HEK293T (cell line): ENCODE results near the gene GDPGP1.

Source experiments
- CTCF ChIA-PET: fragments of 350-600 bp; formaldehyde crosslinking; extraction: SDS; loops from one replicate; lab custom pipeline; 2021; ENCODE audit warnings: antibody characterized with exemption, inconsistent platforms; lab: Yijun Ruan, JAX
- POLR2A ChIA-PET: fragments of 350-600 bp; formaldehyde crosslinking; extraction: SDS; loops from one replicate; lab custom pipeline; 2020; ENCODE audit warnings: antibody characterized with exemption, inconsistent platforms; lab: Yijun Ruan, JAX
- DNase-seq: peaks from one replicate; pipeline ENCODE4 v3.0.0; 2012; ENCODE audit warnings: mixed read lengths; ENCODE audit errors: extremely low spot score
- ARNT ChIP-seq: fragments of 450-650 bp; IDR thresholded peaks from 2 replicates; pipeline ENCODE4 v1.6.1; 2017; ENCODE audit warnings: mild to moderate bottlenecking
- BHLHE40 ChIP-seq: fragments of 450-650 bp; IDR thresholded peaks from 2 replicates; pipeline ENCODE4 v1.6.1; 2016; ENCODE audit warnings: mild to moderate bottlenecking, moderate library complexity, borderline replicate concordance
- CTBP1 ChIP-seq: fragments of 450-650 bp; IDR thresholded peaks from 2 replicates; pipeline ENCODE4 v1.6.1; 2016; ENCODE audit warnings: borderline replicate concordance
- ELF4 ChIP-seq: fragments of 450-650 bp; IDR thresholded peaks from 2 replicates; pipeline ENCODE4 v1.6.1; 2017; ENCODE audit warnings: antibody characterized with exemption
- FOXA1 ChIP-seq: fragments of 450-650 bp; IDR thresholded peaks from 2 replicates; pipeline ENCODE4 v1.6.1; 2016; ENCODE audit warnings: mild to moderate bottlenecking
- FOXK2 ChIP-seq: fragments of 450-650 bp; IDR thresholded peaks from 2 replicates; pipeline ENCODE4 v1.6.1; 2016; ENCODE audit warnings: mild to moderate bottlenecking
- FOXM1 ChIP-seq: fragments of 450-650 bp; IDR thresholded peaks from 2 replicates; pipeline ENCODE4 v1.6.1; 2017; ENCODE audit warnings: mild to moderate bottlenecking, borderline replicate concordance
- HDGF ChIP-seq: fragments of 450-650 bp; IDR thresholded peaks from 2 replicates; pipeline ENCODE4 v1.6.1; 2017; ENCODE audit warnings: antibody characterized with exemption, borderline replicate concordance
- L3MBTL2 ChIP-seq: fragments of 450-650 bp; conservative IDR thresholded peaks from 2 replicates; pipeline ENCODE4 v1.6.1; 2016; ENCODE audit warnings: mild to moderate bottlenecking
- LEF1 ChIP-seq: fragments of 450-650 bp; IDR thresholded peaks from 2 replicates; pipeline ENCODE4 v1.6.1; 2017; ENCODE audit warnings: mild to moderate bottlenecking, borderline replicate concordance
- NFRKB ChIP-seq: fragments of 450-650 bp; IDR thresholded peaks from 2 replicates; pipeline ENCODE4 v1.6.1; 2016; ENCODE audit warnings: mild to moderate bottlenecking, moderate library complexity
- SP1 ChIP-seq: fragments of 450-650 bp; IDR thresholded peaks from 2 replicates; pipeline ENCODE4 v1.6.1; 2017
- SUZ12 ChIP-seq: fragments of 450-650 bp; IDR thresholded peaks from 2 replicates; pipeline ENCODE4 v1.6.1; 2016; ENCODE audit warnings: mild to moderate bottlenecking
- TARDBP ChIP-seq: fragments of 450-650 bp; IDR thresholded peaks from 2 replicates; pipeline ENCODE4 v1.6.1; 2016
- ZNF384 ChIP-seq: fragments of 450-650 bp; IDR thresholded peaks from 2 replicates; pipeline ENCODE4 v1.6.1; 2016
- TF ChIP-seq, protein P1 (sequence below): fragments of 450-650 bp; IDR thresholded peaks from 2 replicates; pipeline ENCODE4 v1.6.1; 2016

GDPGP1 gene

DNA sequence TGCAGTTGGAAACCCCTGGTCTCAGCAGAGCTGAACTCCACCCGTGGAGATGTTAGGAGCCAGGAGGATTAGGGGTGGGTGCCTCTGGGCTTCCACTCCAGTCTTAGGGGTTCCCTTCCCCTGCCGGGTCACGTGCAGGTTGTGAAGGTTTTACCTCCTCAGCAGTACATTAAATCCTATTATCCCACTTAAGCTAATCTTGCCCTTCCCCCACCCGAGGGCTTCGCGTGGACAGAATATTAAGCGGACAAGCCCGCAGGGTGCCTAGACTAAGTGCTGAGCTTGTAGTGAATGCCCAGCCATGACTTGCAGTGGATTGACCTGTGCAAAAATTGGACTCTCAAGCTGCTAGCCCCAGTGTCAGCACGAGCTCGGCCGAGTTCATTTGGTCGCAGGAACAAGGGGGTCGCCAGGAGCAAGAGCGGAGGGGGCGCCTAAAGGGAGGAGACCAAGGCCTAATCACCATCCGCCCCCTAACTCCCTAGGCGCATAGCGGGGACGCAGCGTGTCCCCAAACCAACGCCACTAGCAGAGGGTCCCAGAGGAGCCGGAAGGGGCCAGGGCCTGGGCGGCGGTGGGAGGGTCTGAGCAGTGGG lies 33.4 kb upstream of the GDPGP1 start:
- no peak for DNase-seq
- ChIA-PET CTCF (interaction anchor here (0.7 to 2.6 kb wide), 7 partner anchors 14 to 58 kb away, joined by 3 to 8 read pairs (median 3); no protein-coding TSS in a partner anchor), POLR2A (interaction anchor here (0.6 to 2.9 kb wide), 21 partner anchors 10 to 288 kb away, joined by 3 to 20 read pairs (median 5); partner anchors contain the start of genes ARPIN, CIB1, GDPGP1 and IDH2)
- TF ChIP-seq L3MBTL2 (no peak), BHLHE40 (no peak), CTBP1 (no peak), TARDBP (no peak), SP1 (no peak), FOXM1 (no peak), HDGF (no peak), FOXA1 (no peak)
- TF ChIP-seq, protein P1, sequence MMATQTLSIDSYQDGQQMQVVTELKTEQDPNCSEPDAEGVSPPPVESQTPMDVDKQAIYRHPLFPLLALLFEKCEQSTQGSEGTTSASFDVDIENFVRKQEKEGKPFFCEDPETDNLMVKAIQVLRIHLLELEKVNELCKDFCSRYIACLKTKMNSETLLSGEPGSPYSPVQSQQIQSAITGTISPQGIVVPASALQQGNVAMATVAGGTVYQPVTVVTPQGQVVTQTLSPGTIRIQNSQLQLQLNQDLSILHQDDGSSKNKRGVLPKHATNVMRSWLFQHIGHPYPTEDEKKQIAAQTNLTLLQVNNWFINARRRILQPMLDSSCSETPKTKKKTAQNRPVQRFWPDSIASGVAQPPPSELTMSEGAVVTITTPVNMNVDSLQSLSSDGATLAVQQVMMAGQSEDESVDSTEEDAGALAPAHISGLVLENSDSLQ, result no peak

DNA sequence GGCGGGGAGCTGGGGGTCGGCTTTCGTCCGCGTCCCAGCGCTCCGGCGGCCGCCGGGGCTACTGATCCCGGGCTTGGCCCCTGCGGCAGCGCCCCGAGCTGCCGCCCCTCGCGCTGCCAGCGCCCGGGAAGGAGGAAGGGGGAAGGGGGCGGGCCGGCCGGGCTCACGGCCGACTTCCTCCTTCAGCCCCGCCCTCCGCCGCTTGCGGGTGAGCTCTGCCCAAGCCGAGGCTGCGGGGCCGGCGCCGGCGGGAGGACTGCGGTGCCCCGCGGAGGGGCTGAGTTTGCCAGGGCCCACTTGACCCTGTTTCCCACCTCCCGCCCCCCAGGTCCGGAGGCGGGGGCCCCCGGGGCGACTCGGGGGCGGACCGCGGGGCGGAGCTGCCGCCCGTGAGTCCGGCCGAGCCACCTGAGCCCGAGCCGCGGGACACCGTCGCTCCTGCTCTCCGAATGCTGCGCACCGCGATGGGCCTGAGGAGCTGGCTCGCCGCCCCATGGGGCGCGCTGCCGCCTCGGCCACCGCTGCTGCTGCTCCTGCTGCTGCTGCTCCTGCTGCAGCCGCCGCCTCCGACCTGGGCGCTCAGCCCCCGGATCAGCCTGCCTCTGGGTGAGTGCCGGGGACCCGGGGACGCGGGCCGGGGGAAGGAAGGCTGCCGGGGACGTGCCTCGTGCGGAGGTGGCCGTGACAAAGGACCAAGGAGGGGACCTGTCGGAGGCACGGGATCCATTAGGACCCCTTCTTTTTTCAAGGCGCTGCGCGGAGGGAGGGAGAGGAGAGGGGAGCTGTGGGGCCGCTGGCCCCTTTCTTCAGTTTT lies 32.7 kb upstream of the GDPGP1 start, which contains the start of gene SEMA4B:
TSS of gene SEMA4B (plus strand) at position 201 of the 814 bp plus-strand sequence. CDS start at position 450, 249 bp downstream.
- POLR2A ChIA-PET, result interaction anchor here (0.7 to 2.9 kb wide), 21 partner anchors 9 to 289 kb away, joined by 3 to 20 read pairs (median 5); partner anchors contain the start of genes ARPIN, CIB1, GDPGP1 and IDH2
- TF ChIP-seq LEF1 (no peak), ARNT (no peak), SUZ12 (no peak), BHLHE40 (no peak), TARDBP (no peak), FOXK2 (no peak), SP1 (no peak), FOXA1 (no peak), CTBP1 (no peak), ZNF384 (no peak), ELF4 (no peak), L3MBTL2 (no peak), HDGF (no peak), NFRKB (no peak), FOXM1 (no peak)
- TF ChIP-seq, protein P1, result no peak
- DNase-seq, result peak; percentile 87

DNA sequence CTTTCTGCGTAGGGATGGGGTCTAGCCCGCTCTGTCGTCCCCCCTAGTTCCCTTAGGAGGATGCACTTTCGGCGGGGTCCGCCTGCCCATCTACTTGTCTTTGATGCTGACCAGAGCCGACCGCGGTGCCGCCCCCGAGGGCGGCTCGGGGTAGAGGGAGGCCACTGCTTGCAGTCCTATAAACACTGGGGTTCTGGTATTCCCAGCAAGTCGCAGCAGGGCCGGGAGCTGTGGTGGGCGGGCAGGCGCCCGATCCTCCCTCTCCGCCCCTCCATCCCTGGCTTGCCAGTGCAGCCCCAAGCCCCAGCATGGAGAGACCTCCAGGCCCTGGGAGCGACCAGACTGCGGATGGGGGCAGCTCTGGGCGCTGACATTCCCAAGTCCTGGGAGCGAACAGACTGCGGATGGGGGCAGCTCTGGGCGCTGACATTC lies 32.0 kb upstream of the GDPGP1 start:
- no peak for TF ChIP-seq BHLHE40
- TF ChIP-seq NFRKB, result no peak
- no peak for TF ChIP-seq LEF1
- no peak for TF ChIP-seq ARNT
- TF ChIP-seq, protein P1, result no peak
- TF ChIP-seq L3MBTL2, result no peak
- no peak for TF ChIP-seq HDGF
- TF ChIP-seq FOXA1, result no peak
- TF ChIP-seq TARDBP, result no peak
- no peak for TF ChIP-seq FOXM1
- TF ChIP-seq SP1, result no peak
- TF ChIP-seq ZNF384, result no peak
- TF ChIP-seq FOXK2, result no peak
- peak; percentile 38 for DNase-seq
- CTCF ChIA-PET, result interaction anchor here (1.3 to 1.9 kb wide), 2 partner anchors 31 to 59 kb away, joined by 3 to 8 read pairs; no protein-coding TSS in a partner anchor
- POLR2A ChIA-PET, result interaction anchor here (1.2 to 2.9 kb wide), 7 partner anchors 11 to 289 kb away, joined by 3 to 18 read pairs (median 5); partner anchors contain the start of genes ARPIN, CIB1, GDPGP1 and TTLL13

More for the DNA sequence above, 32.7 kb upstream of the GDPGP1 start, which contains the start of gene SEMA4B:
- CTCF ChIA-PET, result interaction anchor here (0.7 to 2.6 kb wide), 5 partner anchors 13 to 59 kb away, joined by 3 to 8 read pairs (median 3); no protein-coding TSS in a partner anchor

DNA sequence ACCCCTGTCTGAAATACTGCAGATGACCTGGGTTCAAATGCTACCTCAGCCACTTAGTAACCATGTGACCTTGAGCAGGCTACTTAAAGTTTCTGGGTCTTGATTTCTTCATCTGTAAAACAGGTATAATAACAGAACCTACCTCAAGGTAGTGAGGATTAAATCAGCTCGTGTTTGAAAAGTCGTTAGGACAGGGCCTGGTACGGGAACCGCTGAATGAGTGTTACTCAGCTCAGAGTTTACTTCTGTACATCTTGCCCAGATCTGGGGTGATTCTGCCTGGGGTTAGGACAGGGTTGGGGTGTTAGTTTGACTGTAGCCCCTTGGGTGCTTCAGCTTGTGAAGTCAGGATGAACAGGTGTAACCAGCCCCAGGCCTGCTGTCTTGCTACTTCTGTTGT lies 31.1 kb upstream of the GDPGP1 start:
- ChIA-PET CTCF (interaction anchor here (0.5 to 1.6 kb wide), 2 partner anchors 18 to 306 kb away, joined by 4 to 5 read pairs; no protein-coding TSS in a partner anchor), POLR2A (no interaction called here)
- no peak for DNase-seq
- TF ChIP-seq ARNT (no peak), HDGF (no peak), CTBP1 (no peak), TARDBP (no peak), SUZ12 (no peak), FOXM1 (no peak), NFRKB (no peak), ELF4 (no peak), LEF1 (no peak), BHLHE40 (no peak), ZNF384 (no peak), L3MBTL2 (no peak), FOXK2 (no peak), FOXA1 (no peak), SP1 (no peak)
- TF ChIP-seq, protein P1, result no peak

DNA sequence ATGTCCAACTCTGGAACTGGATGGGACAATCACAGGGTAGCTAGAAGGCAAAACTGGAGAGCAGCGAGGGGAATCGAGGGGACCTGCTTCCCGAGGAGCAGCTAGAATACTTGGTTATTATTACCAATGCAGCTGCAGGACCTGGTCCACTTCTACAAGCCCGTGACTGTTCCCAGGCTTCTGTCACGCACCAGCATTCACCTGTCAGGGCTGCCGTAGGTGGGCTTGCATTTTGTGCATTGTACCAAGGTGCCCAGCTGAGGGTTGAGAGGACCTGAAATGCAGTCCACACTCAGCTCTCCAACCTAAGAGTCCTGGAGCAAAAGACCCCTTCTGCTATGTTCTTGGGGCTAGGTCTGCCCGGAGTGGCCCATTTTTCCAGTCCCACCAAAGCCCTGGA lies 30.5 kb upstream of the GDPGP1 start:
- DNase-seq, result no peak
- CTCF ChIA-PET, result interaction anchor here (0.5 to 1.6 kb wide), 2 partner anchors 18 to 306 kb away, joined by 4 to 5 read pairs; no protein-coding TSS in a partner anchor
- no peak for TF ChIP-seq ZNF384
- POLR2A ChIA-PET, result no interaction called here
